Endodermal cell (in vitro differentiated cells): ENCODE results near the gene HOXD9. TPM values are rescaled to one million over a fixed set of nuclear protein-coding genes. Genes with fewer than 3 reads are reported as not detected.
A peak's percentile ranks its signal among the peaks of the same experiment; 100 is the strongest.

Source experiments
- DNase-seq: peaks from one replicate; pipeline ENCODE4 v3.0.0-alpha.2; 2017
- H3K27ac ChIP-seq: 2 replicates; pipeline ENCODE4 v1.5.1; 2013; ENCODE audit warnings: mild to moderate bottlenecking, low read depth, low read length, moderate library complexity
- H3K27me3 ChIP-seq: 2 replicates; pipeline ENCODE4 v1.6.1; 2013; ENCODE audit warnings: mild to moderate bottlenecking, low read length, moderate library complexity; ENCODE audit not compliant: insufficient read depth, control insufficient read depth, poor library complexity, severe bottlenecking
- H3K36me3 ChIP-seq: 2 replicates; pipeline ENCODE4 v1.7.0; 2013; ENCODE audit warnings: mild to moderate bottlenecking, low read length, moderate library complexity; ENCODE audit not compliant: control insufficient read depth, insufficient read depth
- H3K4me1 ChIP-seq: one replicate; pipeline ENCODE4 v1.7.0; 2013; ENCODE audit warnings: low read length; ENCODE audit not compliant: control insufficient read depth, insufficient read depth
- H3K4me3 ChIP-seq: 2 replicates; pipeline ENCODE4 v1.5.1; 2013; ENCODE audit warnings: mild to moderate bottlenecking, low read length, moderate library complexity
- H3K9ac ChIP-seq: 2 replicates; pipeline ENCODE4 v1.6.1; 2013; ENCODE audit warnings: mild to moderate bottlenecking, low read length, moderate library complexity; ENCODE audit not compliant: poor library complexity, severe bottlenecking; ENCODE audit errors: extremely low read depth
- H3K9me3 ChIP-seq: 2 replicates; pipeline ENCODE4 v1.6.1; 2013; ENCODE audit warnings: mild to moderate bottlenecking, low read length, moderate library complexity; ENCODE audit not compliant: control insufficient read depth
- H3K27ac Mint-ChIP-seq: 2 replicates; pipeline ENCODE4 v1.8.0; 2020; ENCODE audit warnings: mixed read lengths
- H3K27me3 Mint-ChIP-seq: 2 replicates; pipeline ENCODE4 v1.8.0; 2021; ENCODE audit warnings: mild to moderate bottlenecking, mixed read lengths; ENCODE audit not compliant: insufficient read depth
- H3K36me3 Mint-ChIP-seq: 2 replicates; pipeline ENCODE4 v1.8.0; 2020; ENCODE audit warnings: low read depth, mixed read lengths
- H3K4me1 Mint-ChIP-seq: 2 replicates; pipeline ENCODE4 v1.8.0; 2020; ENCODE audit warnings: mixed read lengths
- H3K4me3 Mint-ChIP-seq: 2 replicates; pipeline ENCODE4 v1.8.0; 2020; ENCODE audit warnings: mild to moderate bottlenecking, moderate library complexity, mixed read lengths
- H3K9me3 Mint-ChIP-seq: 2 replicates; pipeline ENCODE4 v1.8.0; 2020; ENCODE audit warnings: mild to moderate bottlenecking, mixed read lengths
- CTCF ChIP-seq: fragments of 200-600 bp; sonication (generic); conservative IDR thresholded peaks from 2 replicates; pipeline ENCODE4 v1.5.0; 2021; ENCODE audit warnings: antibody characterized with exemption, mild to moderate bottlenecking
- WGBS, 2 experiments: methylation state at CpG; one replicate each; pipeline versions ENCODE4 v1.1.5 to v1.1.7; 2013; ENCODE audit warnings: missing lambda C conversion rate in 2 of 2, mixed read lengths in 1 of 2; ENCODE audit not compliant: insufficient coverage in 1 of 2, insufficient read length in 1 of 2; 5-methylcytosine and 5-hydroxymethylcytosine counted together
- total RNA-seq, 2 donors: library from RNA; stranded (reverse); fragmentation: NEBNext Ultra II Directional in 1 of 2; extraction: Animal tissue kit (Norgen Biotek cat#: 25700) in 1 of 2; gene quantifications; 2 replicates in 1 of 2; 3 replicates in 1 of 2; pipeline ENCODE4 v1.2.1, GENCODE V29; 2021

HOXD9 gene
- total RNA-seq, 2 donors from 2014 or later = not detected

- Histone ChIP-seq H3K4me1 (no peaks in the 10 kb centered on the region), H3K9me3 (peaks cover 10% of the 10 kb centered on the region), H3K9ac (no peak within 1 kb of the TSS), H3K27me3 (peaks cover 100% of the 10 kb centered on the region), H3K36me3 (no peaks in the 10 kb centered on the region), H3K4me3 (no peak within 1 kb of the TSS), H3K27ac (no peak within 1 kb of the TSS)
- no peak within 1 kb of the TSS for H3K27ac Mint-ChIP-seq
- peaks cover 13% of the 10 kb centered on the region for H3K9me3 Mint-ChIP-seq
- peaks cover 100% of the 10 kb centered on the region for H3K27me3 Mint-ChIP-seq
- H3K36me3 Mint-ChIP-seq = no peaks in the 10 kb centered on the region
- 6 to 7% methylated on average over 32 to 66 of the region's 66 CpGs for WGBS, 2 experiments
- peak within 1 kb of the TSS; percentile 27 for H3K4me3 Mint-ChIP-seq
- H3K4me1 Mint-ChIP-seq = no peaks in the 10 kb centered on the region
- DNase-seq = peak; percentile 90
- peak; percentile 67 for TF ChIP-seq CTCF
Measured at GRCh38 chr2:176115883-176116813, 6.4 kb upstream of the HOXD9 start, which contains the start of gene HOXD10. TSS of gene HOXD10 (plus strand) at chr2:176116778. CDS start at chr2:176116834, 56 bp downstream.

- Mint-ChIP-seq H3K4me1 (no peaks in the 10 kb centered on the region), H3K4me3 (no peak overlapping the region), H3K27ac (no peak overlapping the region), H3K36me3 (no peaks in the 10 kb centered on the region), H3K27me3 (peaks cover 100% of the 10 kb centered on the region), H3K9me3 (peaks cover 13% of the 10 kb centered on the region)
- no peak for TF ChIP-seq CTCF
- H3K9ac ChIP-seq = no peak overlapping the region
- H3K36me3 ChIP-seq = no peaks in the 10 kb centered on the region
- H3K27me3 ChIP-seq = peaks cover 100% of the 10 kb centered on the region
- no peak overlapping the region for H3K4me3 ChIP-seq
- H3K27ac ChIP-seq = no peak overlapping the region
- 70 to 78% methylated on average over 22 to 40 of the region's 40 CpGs for WGBS, 2 experiments
- H3K4me1 ChIP-seq = no peaks in the 10 kb centered on the region
- H3K9me3 ChIP-seq = peaks cover 10% of the 10 kb centered on the region
- peak; percentile 35 for DNase-seq
Measured at GRCh38 chr2:176117162-176117822, 5.2 kb upstream of the HOXD9 start.

- Histone ChIP-seq H3K9me3 (peaks cover 10% of the 10 kb centered on the region), H3K27ac (no peak overlapping the region), H3K36me3 (no peaks in the 10 kb centered on the region), H3K27me3 (peaks cover 100% of the 10 kb centered on the region), H3K9ac (no peak overlapping the region), H3K4me3 (no peak overlapping the region), H3K4me1 (no peaks in the 10 kb centered on the region)
- no peak overlapping the region for H3K27ac Mint-ChIP-seq
- 49 to 60% methylated on average over 3 to 11 of the region's 11 CpGs for WGBS, 2 experiments
- H3K4me3 Mint-ChIP-seq = no peak overlapping the region
- TF ChIP-seq CTCF = no peak
- peaks cover 100% of the 10 kb centered on the region for H3K27me3 Mint-ChIP-seq
- H3K9me3 Mint-ChIP-seq = peaks cover 13% of the 10 kb centered on the region
- H3K36me3 Mint-ChIP-seq = no peaks in the 10 kb centered on the region
- H3K4me1 Mint-ChIP-seq = no peaks in the 10 kb centered on the region
- peak; percentile 24 for DNase-seq
Measured at GRCh38 chr2:176117823-176118371, 4.6 kb upstream of the HOXD9 start.
